HG02870 (cell line): ENCODE results near the gene STARD10.

Experiments used
- ATAC-seq: cut with Tn5 transposase; IDR thresholded peaks from one replicate; pipeline ENCODE4 v1.9.1; 2021; ENCODE audit warnings: mild to moderate bottlenecking, moderate library complexity; ENCODE audit not compliant: unreplicated experiment

STARD10 gene

GRCh38 chr11:72712168-72712751 is 81.6 kb downstream of the STARD10 start:
- ATAC-seq, result no peak

DNA sequence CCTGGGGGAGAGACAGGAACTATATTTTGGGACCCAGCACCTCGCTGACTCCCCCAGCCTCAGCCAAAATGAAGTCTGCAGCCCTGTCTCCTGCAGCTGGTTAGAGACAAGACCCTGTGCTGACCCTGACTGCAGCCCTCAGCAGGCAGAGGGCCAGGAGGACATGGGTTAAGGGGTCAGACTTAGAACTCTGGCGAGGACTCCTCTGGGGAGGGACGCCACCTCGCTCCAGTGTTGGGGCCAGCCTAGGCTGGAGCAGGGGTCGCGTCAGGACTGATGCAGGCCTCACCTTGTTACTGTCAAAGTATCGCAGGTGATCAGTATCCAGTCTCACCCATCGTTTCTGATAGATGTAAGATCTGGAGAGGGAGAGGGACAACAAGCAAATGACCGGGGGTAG is 82.7 kb downstream of the STARD10 start:
- ATAC-seq, result no peak

DNA sequence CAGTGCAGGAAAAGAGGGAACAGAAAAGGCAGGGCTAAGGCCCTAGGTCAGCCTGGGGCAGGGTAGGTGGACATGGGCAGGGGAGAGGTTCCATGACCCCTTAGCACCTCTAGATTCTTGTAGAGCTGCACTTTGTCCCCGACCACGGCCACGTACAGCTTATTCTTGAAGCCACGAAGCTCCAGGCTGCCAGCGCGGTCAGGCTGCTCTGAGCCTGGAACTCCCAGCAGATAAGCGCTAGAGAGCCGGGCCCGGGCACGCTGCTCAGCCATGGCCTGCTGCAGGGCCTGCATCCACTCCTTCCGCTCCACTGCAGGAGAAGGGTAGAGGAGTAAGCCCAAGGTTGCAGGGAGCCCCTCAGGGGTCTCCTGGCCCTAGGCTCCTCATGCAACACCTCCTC is 83.6 kb downstream of the STARD10 start:
- no peak for ATAC-seq

DNA sequence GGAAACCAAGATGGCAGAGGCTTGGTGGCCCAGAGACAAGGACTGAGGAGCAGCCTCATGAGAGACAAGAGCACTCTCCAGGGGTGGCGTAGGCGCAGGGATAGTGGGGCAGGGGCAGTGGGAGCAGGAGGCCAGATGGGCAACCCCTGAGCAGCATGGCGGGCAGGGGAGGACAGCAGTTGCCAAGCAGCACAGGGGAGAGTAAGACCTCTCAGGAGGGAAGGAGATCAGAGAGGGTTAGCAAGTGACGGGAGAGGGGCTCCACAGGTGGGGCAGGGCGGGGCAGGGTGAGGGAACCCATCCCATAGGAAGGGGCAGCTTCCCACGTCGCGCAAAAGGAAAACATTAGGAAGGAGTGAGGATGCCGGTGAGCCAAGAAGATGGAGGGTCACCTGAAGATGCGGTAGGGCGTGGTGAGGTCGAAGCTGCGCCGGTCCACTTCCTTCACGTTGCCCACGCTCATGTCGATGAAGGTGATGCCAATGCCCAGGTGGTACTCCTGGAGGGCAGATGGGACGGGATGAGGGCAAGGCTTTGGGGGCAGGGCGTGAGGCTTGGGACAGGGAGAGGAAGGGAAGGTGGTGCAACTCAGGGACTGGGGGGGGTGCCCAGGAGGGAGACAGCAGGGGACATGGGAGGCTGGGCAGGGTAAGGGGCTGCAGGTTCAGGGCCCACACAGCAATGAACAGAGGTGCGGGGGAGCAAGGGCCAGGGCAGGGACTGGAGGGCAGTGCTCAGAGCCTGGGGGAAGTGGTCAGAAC is 84.2 kb downstream of the STARD10 start:
- no peak for ATAC-seq

GRCh38 chr11:72707032-72707431 is 86.8 kb downstream of the STARD10 start:
- no peak for ATAC-seq

GRCh38 chr11:72706579-72706978 is 87.3 kb downstream of the STARD10 start:
- ATAC-seq, result no peak

GRCh38 chr11:72705442-72706365 is 88.1 kb downstream of the STARD10 start:
- ATAC-seq, result no peak

DNA sequence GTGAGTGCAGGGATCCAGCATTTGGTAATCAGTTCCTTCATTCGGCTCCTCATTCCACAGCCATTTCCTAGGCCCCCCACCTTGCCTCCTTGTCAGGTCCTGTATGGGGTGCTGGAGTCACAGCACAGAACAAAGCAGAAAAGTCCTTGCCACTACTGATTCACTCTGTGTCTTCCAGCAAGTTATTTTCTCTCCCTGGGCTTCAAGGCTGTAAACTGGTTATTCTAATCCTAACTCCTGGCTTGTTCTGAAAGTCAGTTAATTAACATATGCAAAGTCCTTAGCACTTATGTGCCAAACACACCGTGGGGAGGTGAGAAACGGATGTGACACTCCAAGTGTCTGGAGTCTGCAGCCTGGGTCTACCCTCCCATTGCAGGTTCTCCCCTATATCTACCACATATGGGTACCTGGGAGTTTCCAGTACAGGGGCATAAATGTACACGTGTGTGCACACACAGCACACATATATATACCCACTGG is 89.0 kb downstream of the STARD10 start:
- no peak for ATAC-seq
